ENCODE measurements around the gene RAPGEF5.

GRCh38 chr7:22323714-22324113, 33.2 kb downstream of the RAPGEF5 start:
- no peak for TF ChIP-seq ZNF274 (IDR thresholded peaks at IDR 0.05; ENCODE audit: low read depth, low read length)
- no peak for TF ChIP-seq YY1 (IDR thresholded peaks at IDR 0.05; ENCODE audit: insufficient read depth, insufficient read length)

Data from NT2/D1 (cell line).